Naive thymus-derived CD4-positive, alpha-beta T cell (primary cell): ENCODE data around the gene CTNNA3. TPM values are rescaled to one million over a fixed set of nuclear protein-coding genes. Genes with fewer than 3 reads are reported as not detected.
"Not testable (repeated sequence)": the region's sequence is repeated elsewhere in the genome, so short reads cannot be mapped to it uniquely, and the experiment has no call there.

Source experiments
- ATAC-seq: fragments of 150-1000 bp; cut with Tn5 transposase; 2 replicates; pipeline ENCODE4 v1.10.0; 2021; ENCODE audit warnings: mild to moderate bottlenecking, moderate library complexity
- CTCF ChIA-PET: fragments of 350-600 bp; sonication (Branson Sonifier 250); formaldehyde crosslinking; loops from one replicate; lab custom pipeline; 2021; ENCODE audit warnings: antibody characterized with exemption; lab: Charles Lee
- POLR2A ChIA-PET: fragments of 350-600 bp; sonication (Branson Sonifier 250); formaldehyde crosslinking; loops from one replicate; lab custom pipeline; 2021; ENCODE audit warnings: antibody characterized with exemption, inconsistent platforms; lab: Charles Lee
- DNase-seq, 9 donors: peaks; one replicate each; pipeline versions ENCODE4 v3.0.0 to v3.0.0-alpha.2; 2020 to 2022; ENCODE audit warnings: mixed read lengths in 1 of 9
- H3K27ac ChIP-seq: one replicate; pipeline ENCODE4 v1.7.0; 2013; ENCODE audit warnings: mild to moderate bottlenecking, low read depth, low read length, moderate library complexity
- H3K27me3 ChIP-seq, 2 donors: one replicate each; pipeline ENCODE4 v1.7.0; 2013; ENCODE audit warnings: low read length in 2 of 2, mild to moderate bottlenecking in 2 of 2, moderate library complexity in 2 of 2; ENCODE audit not compliant: control insufficient read depth in 2 of 2, insufficient read depth in 2 of 2
- H3K36me3 ChIP-seq, 3 experiments: 1 replicate in 2 of 3; 2 replicates in 1 of 3; pipeline ENCODE4 v1.7.0; 2013; ENCODE audit warnings: low read length in 3 of 3, mild to moderate bottlenecking in 3 of 3, moderate library complexity in 1 of 3; ENCODE audit not compliant: insufficient read depth in 3 of 3, control insufficient read depth in 2 of 3
- H3K4me1 ChIP-seq, 2 donors: one replicate each; pipeline ENCODE4 v1.7.0; 2013; ENCODE audit warnings: low read length in 2 of 2, mild to moderate bottlenecking in 2 of 2, moderate library complexity in 1 of 2; ENCODE audit not compliant: control insufficient read depth in 2 of 2, insufficient read depth in 2 of 2
- H3K4me3 ChIP-seq: 2 replicates; pipeline ENCODE4 v1.7.0; 2013; ENCODE audit warnings: mild to moderate bottlenecking, low read length
- H3K9me3 ChIP-seq, 3 experiments: 1 replicate in 2 of 3; 2 replicates in 1 of 3; pipeline ENCODE4 v1.7.0; 2013; ENCODE audit warnings: low read length in 3 of 3; ENCODE audit not compliant: control insufficient read depth in 2 of 3
- H3K27ac Mint-ChIP-seq, 9 donors: one replicate each; pipeline ENCODE4 v1.8.0; 2020 to 2022; ENCODE audit warnings: mixed read lengths in 9 of 9, mild to moderate bottlenecking in 8 of 9, moderate library complexity in 5 of 9, inconsistent platforms in 2 of 9
- H3K27me3 Mint-ChIP-seq, 5 donors: one replicate each; pipeline ENCODE4 v1.8.0; 2021 to 2022; ENCODE audit warnings: mixed read lengths in 5 of 5, mild to moderate bottlenecking in 1 of 5
- H3K36me3 Mint-ChIP-seq, 5 donors: one replicate each; pipeline ENCODE4 v1.8.0; 2020 to 2022; ENCODE audit warnings: mixed read lengths in 5 of 5, mild to moderate bottlenecking in 3 of 5, inconsistent platforms in 1 of 5
- H3K4me1 Mint-ChIP-seq, 7 donors: one replicate each; pipeline ENCODE4 v1.8.0; 2020 to 2022; ENCODE audit warnings: mixed read lengths in 7 of 7, mild to moderate bottlenecking in 3 of 7, inconsistent platforms in 1 of 7
- H3K4me3 Mint-ChIP-seq, 10 donors: one replicate each; pipeline ENCODE4 v1.8.0; 2020 to 2022; ENCODE audit warnings: mild to moderate bottlenecking in 10 of 10, mixed read lengths in 10 of 10, moderate library complexity in 6 of 10, inconsistent platforms in 2 of 10
- H3K9me3 Mint-ChIP-seq, 11 donors: one replicate each; pipeline ENCODE4 v1.8.0; 2020 to 2022; ENCODE audit warnings: mixed read lengths in 11 of 11, mild to moderate bottlenecking in 4 of 11, inconsistent platforms in 1 of 11, moderate library complexity in 1 of 11
- intact Hi-C, 2 donors: fragments of 100-400 bp; cut with micrococcal nuclease; formaldehyde crosslinking; loops; one replicate each; pipeline ENCODE4 v1.15.1; 2023
- polyA plus RNA-seq, 2 donors: library from polyadenylated mRNA; unstranded; fragments of 300-500 nt; fragmentation: Illumina TruSeq; gene quantifications; one replicate each; pipeline ENCODE4 v1.2.3, GENCODE V29; 2021
- total RNA-seq, 6 experiments: library from RNA in 5 of 6; stranded (reverse) in 5 of 6; gene quantifications; 1 replicate in 5 of 6; 2 replicates in 1 of 6; pipeline ENCODE4 v1.2.3 and lab custom pipeline; 2021 to 2026

CTNNA3 gene
- total and polyA plus RNA-seq, 7 experiments from 2014 or later, result 0.43 to 0.84 (median 0.71) TPM; not detected in 2

DNA sequence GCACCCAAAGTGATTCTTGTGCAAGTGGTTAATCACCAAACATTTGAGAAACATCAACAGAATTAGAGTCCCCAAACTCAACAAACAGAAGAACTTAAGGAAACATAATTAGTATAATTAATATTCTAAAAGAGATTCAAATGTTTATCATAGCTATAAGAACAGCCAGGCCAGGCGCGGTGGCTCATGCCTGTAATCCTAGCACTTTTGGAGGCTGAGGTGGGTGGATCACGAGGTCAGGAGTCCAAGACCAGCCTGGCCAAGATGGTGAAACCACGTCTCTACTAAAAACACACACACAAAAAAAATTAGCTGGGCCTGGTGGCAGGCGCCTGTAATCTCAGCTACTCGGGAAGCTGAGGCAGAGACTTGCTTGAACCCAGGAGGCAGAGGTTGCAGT lies 488.1 kb downstream of the CTNNA3 start:
- POLR2A ChIA-PET, H3K9me3 Mint-ChIP-seq, H3K9me3 ChIP-seq, H3K27me3 Mint-ChIP-seq, ATAC-seq, H3K36me3 ChIP-seq, H3K27me3 ChIP-seq, intact Hi-C loops, H3K4me3 ChIP-seq, DNase-seq, H3K4me1 ChIP-seq, H3K27ac ChIP-seq, H3K36me3 Mint-ChIP-seq, CTCF ChIA-PET, H3K4me3 Mint-ChIP-seq, H3K27ac Mint-ChIP-seq, H3K4me1 Mint-ChIP-seq: not testable (repeated sequence)

GRCh38 chr10:67200913-67201564 lies 495.0 kb downstream of the CTNNA3 start:
- Mint-ChIP-seq H3K4me1 (peaks cover 0 to 4% (median 0%) of the 10 kb centered on the region in 7 donors), H3K27ac (no peak overlapping the region), H3K4me3 (no peak overlapping the region), H3K9me3 (peaks cover 0 to 12% (median 1%) of the 10 kb centered on the region in 11 donors), H3K36me3 (no peaks in the 10 kb centered on the region), H3K27me3 (no peaks in the 10 kb centered on the region)
- no peak overlapping the region for H3K4me3 ChIP-seq
- POLR2A ChIA-PET, result no interaction called here
- H3K27ac ChIP-seq, result no peak overlapping the region
- CTCF ChIA-PET, result no interaction called here
- intact Hi-C loops, result no loop called here
- no peak for DNase-seq
- H3K27me3 ChIP-seq, result no peaks in the 10 kb centered on the region
- H3K36me3 ChIP-seq, result no peaks in the 10 kb centered on the region
- no peaks in the 10 kb centered on the region for H3K9me3 ChIP-seq
- ATAC-seq, result no peak
- H3K4me1 ChIP-seq, result no peaks in the 10 kb centered on the region

DNA sequence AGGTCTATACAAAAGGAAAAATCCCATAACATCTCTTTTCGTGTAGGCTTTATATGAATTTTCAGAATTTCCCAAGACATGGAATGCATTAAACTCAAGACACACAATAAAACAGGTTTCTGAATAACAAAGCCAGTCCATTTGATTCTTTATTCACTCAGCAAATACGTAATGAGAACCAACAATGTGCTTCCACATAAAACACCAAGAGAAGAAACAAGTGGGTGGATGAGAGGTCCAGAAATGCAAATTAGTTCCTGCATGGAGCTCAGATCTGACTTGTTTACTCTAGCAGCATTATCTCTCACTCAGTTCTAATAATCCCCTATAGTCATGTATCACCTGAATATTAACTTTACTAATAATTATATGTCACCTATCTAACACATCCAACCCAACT lies 520.6 kb downstream of the CTNNA3 start:
- H3K9me3 ChIP-seq, result no peaks in the 10 kb centered on the region
- no peak overlapping the region for H3K27ac Mint-ChIP-seq
- no peaks in the 10 kb centered on the region for H3K27me3 ChIP-seq
- ATAC-seq, result no peak
- no peak overlapping the region for H3K27ac ChIP-seq
- CTCF ChIA-PET, result no interaction called here
- H3K27me3 Mint-ChIP-seq, result no peaks in the 10 kb centered on the region
- H3K4me1 ChIP-seq, result no peaks in the 10 kb centered on the region
- no peaks in the 10 kb centered on the region for H3K4me1 Mint-ChIP-seq
- POLR2A ChIA-PET, result no interaction called here
- no peak overlapping the region for H3K4me3 Mint-ChIP-seq
- peaks cover 0 to 5% (median 0%) of the 10 kb centered on the region in 11 donors for H3K9me3 Mint-ChIP-seq
- intact Hi-C loops, result no loop called here
- no peak for DNase-seq
- H3K36me3 ChIP-seq, result no peaks in the 10 kb centered on the region
- no peaks in the 10 kb centered on the region for H3K36me3 Mint-ChIP-seq
- no peak overlapping the region for H3K4me3 ChIP-seq

DNA sequence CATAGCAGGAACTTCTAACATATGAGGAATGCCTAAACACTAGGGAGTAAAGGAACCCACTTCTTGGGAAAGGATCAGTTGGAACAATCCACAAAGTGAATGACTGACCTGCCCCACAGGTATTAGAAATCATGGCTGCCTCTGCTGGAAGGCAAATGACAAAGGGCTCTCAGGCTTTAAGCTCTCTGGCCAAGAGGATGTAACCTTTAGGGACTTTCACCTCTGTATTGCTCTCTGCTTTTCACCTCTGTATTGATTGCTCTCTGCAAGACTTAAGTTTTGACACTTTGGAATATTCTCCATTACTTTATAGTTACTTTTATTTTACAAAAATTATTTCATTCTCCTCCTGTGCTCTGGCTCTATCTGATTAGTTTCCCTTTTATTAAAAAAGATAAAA lies 522.2 kb downstream of the CTNNA3 start:
- Histone ChIP-seq H3K27ac (no peak overlapping the region), H3K4me1 (no peaks in the 10 kb centered on the region), H3K27me3 (no peaks in the 10 kb centered on the region), H3K4me3 (no peak overlapping the region), H3K36me3 (no peaks in the 10 kb centered on the region), H3K9me3 (no peaks in the 10 kb centered on the region)
- no peaks in the 10 kb centered on the region for H3K36me3 Mint-ChIP-seq
- no peaks in the 10 kb centered on the region for H3K27me3 Mint-ChIP-seq
- H3K4me3 Mint-ChIP-seq, result no peak overlapping the region
- H3K27ac Mint-ChIP-seq, result no peak overlapping the region
- ChIA-PET POLR2A (no interaction called here), CTCF (no interaction called here)
- no peaks in the 10 kb centered on the region for H3K4me1 Mint-ChIP-seq
- DNase-seq (no peak), ATAC-seq (no peak)
- intact Hi-C loops, result no loop called here
- peaks cover 0 to 15% (median 4%) of the 10 kb centered on the region in 11 donors for H3K9me3 Mint-ChIP-seq

GRCh38 chr10:67171970-67172369 lies 524.0 kb downstream of the CTNNA3 start:
- DNase-seq, result no peak
- Histone ChIP-seq H3K36me3 (no peaks in the 10 kb centered on the region), H3K9me3 (no peaks in the 10 kb centered on the region), H3K27me3 (no peaks in the 10 kb centered on the region), H3K27ac (no peak overlapping the region), H3K4me3 (no peak overlapping the region), H3K4me1 (no peaks in the 10 kb centered on the region)
- Mint-ChIP-seq H3K4me3 (no peak overlapping the region), H3K9me3 (peaks cover 2 to 28% (median 11%) of the 10 kb centered on the region in 11 donors), H3K27me3 (no peaks in the 10 kb centered on the region), H3K36me3 (no peaks in the 10 kb centered on the region), H3K4me1 (no peaks in the 10 kb centered on the region), H3K27ac (no peak overlapping the region)
- intact Hi-C loops, result no loop called here
- POLR2A ChIA-PET, result no interaction called here
- CTCF ChIA-PET, result no interaction called here
- no peak for ATAC-seq

- Histone ChIP-seq H3K4me1 (no peaks in the 10 kb centered on the region), H3K27ac (no peak overlapping the region), H3K9me3 (no peaks in the 10 kb centered on the region), H3K36me3 (no peaks in the 10 kb centered on the region), H3K27me3 (no peaks in the 10 kb centered on the region), H3K4me3 (no peak overlapping the region)
- ATAC-seq (no peak), DNase-seq (no peak)
- ChIA-PET CTCF (no interaction called here), POLR2A (no interaction called here)
- Mint-ChIP-seq H3K27ac (no peak overlapping the region), H3K9me3 (peaks cover 0 to 23% (median 6%) of the 10 kb centered on the region in 11 donors), H3K4me3 (no peak overlapping the region), H3K36me3 (no peaks in the 10 kb centered on the region), H3K27me3 (peaks cover 0 to 10% (median 0%) of the 10 kb centered on the region in 5 donors), H3K4me1 (no peaks in the 10 kb centered on the region)
- intact Hi-C loops, result no loop called here
Measured at GRCh38 chr10:67156239-67156638, 539.8 kb downstream of the CTNNA3 start.

DNA sequence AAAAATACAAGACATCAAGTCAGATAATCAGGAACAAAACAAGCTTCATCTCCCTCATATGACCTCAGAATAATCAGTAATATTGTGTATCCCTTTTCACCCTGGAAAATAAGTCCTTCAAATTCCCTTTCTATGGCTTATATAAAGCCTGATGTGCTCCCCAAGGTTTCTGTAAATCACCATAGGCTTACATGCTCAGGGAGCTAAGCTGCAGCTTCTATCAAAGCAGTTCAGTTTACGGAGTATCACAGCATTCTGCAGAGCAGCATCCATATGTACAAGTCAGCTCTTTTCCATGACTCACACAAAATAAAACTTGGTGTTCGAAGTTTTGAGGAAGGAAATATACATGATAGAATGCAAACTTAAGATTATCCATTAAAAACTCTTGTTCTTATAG lies 544.5 kb downstream of the CTNNA3 start:
- Histone ChIP-seq H3K4me1 (no peaks in the 10 kb centered on the region), H3K9me3 (no peaks in the 10 kb centered on the region), H3K4me3 (no peak overlapping the region), H3K27me3 (no peaks in the 10 kb centered on the region), H3K36me3 (no peaks in the 10 kb centered on the region), H3K27ac (no peak overlapping the region)
- DNase-seq (no peak), ATAC-seq (no peak)
- H3K27me3 Mint-ChIP-seq, result peaks cover 0 to 5% (median 0%) of the 10 kb centered on the region in 5 donors
- POLR2A ChIA-PET, result no interaction called here
- CTCF ChIA-PET, result no interaction called here
- H3K9me3 Mint-ChIP-seq, result peaks cover 0 to 9% (median 0%) of the 10 kb centered on the region in 11 donors
- intact Hi-C loops, result no loop called here
- no peak overlapping the region for H3K27ac Mint-ChIP-seq
- H3K4me1 Mint-ChIP-seq, result no peaks in the 10 kb centered on the region
- H3K36me3 Mint-ChIP-seq, result no peaks in the 10 kb centered on the region
- H3K4me3 Mint-ChIP-seq, result no peak overlapping the region
